GM18499 (cell line): ENCODE results near the gene RBM26.

Experiments
- ATAC-seq: cut with Tn5 transposase; IDR thresholded peaks from one replicate; pipeline ENCODE4 v1.9.1; 2021; ENCODE audit warnings: moderate number of reproducible peaks; ENCODE audit not compliant: insufficient read depth, unreplicated experiment

The RBM26 gene

GRCh38 chr13:79427265-79427664, 21.2 kb upstream of the RBM26 start:
- ATAC-seq, result no peak

- ATAC-seq, result peak; percentile 72
Observed at GRCh38 chr13:79423801-79424642, 18.0 kb upstream of the RBM26 start.

- no peak for ATAC-seq
Observed at GRCh38 chr13:79423340-79423739, 17.3 kb upstream of the RBM26 start.

- ATAC-seq, result no peak
Observed at GRCh38 chr13:79419365-79419764, 13.3 kb upstream of the RBM26 start.

- ATAC-seq, result no peak
Observed at GRCh38 chr13:79417741-79418140, 11.7 kb upstream of the RBM26 start.

- ATAC-seq, result no peak
Observed at GRCh38 chr13:79413521-79413920, 7.5 kb upstream of the RBM26 start.

GRCh38 chr13:79409828-79410227, 3.8 kb upstream of the RBM26 start:
- no peak for ATAC-seq

- no peak for ATAC-seq
Observed at GRCh38 chr13:79407349-79407979, 1.4 kb upstream of the RBM26 start.

GRCh38 chr13:79406597-79406908, 498 bp upstream of the RBM26 start:
- ATAC-seq, result peak; percentile 11

- ATAC-seq, result peak; percentile 4
Observed at GRCh38 chr13:79405501-79405830, 589 bp downstream of the RBM26 start.

GRCh38 chr13:79404985-79405384, 1.1 kb downstream of the RBM26 start:
- ATAC-seq, result no peak

GRCh38 chr13:79404361-79404760, 1.7 kb downstream of the RBM26 start:
- no peak for ATAC-seq

- ATAC-seq, result no peak
Observed at GRCh38 chr13:79403113-79403512, 2.9 kb downstream of the RBM26 start.

GRCh38 chr13:79402679-79403078, 3.4 kb downstream of the RBM26 start:
- ATAC-seq, result no peak

GRCh38 chr13:79402074-79402635, 3.9 kb downstream of the RBM26 start:
- no peak for ATAC-seq

GRCh38 chr13:79401259-79402070, 4.6 kb downstream of the RBM26 start:
- ATAC-seq, result peak; percentile 32

- ATAC-seq, result no peak
Observed at GRCh38 chr13:79398915-79399314, 7.1 kb downstream of the RBM26 start.

GRCh38 chr13:79398127-79398526, 7.9 kb downstream of the RBM26 start:
- ATAC-seq, result no peak

GRCh38 chr13:79395881-79396280, 10.2 kb downstream of the RBM26 start:
- no peak for ATAC-seq

- ATAC-seq, result peak; percentile 67
Observed at GRCh38 chr13:79393564-79394249, 12.3 kb downstream of the RBM26 start.
